ENCODE results near the gene TMEM14C.
A peak's percentile ranks its signal among the peaks of the same experiment; 100 is the strongest.

TMEM14C gene

DNA sequence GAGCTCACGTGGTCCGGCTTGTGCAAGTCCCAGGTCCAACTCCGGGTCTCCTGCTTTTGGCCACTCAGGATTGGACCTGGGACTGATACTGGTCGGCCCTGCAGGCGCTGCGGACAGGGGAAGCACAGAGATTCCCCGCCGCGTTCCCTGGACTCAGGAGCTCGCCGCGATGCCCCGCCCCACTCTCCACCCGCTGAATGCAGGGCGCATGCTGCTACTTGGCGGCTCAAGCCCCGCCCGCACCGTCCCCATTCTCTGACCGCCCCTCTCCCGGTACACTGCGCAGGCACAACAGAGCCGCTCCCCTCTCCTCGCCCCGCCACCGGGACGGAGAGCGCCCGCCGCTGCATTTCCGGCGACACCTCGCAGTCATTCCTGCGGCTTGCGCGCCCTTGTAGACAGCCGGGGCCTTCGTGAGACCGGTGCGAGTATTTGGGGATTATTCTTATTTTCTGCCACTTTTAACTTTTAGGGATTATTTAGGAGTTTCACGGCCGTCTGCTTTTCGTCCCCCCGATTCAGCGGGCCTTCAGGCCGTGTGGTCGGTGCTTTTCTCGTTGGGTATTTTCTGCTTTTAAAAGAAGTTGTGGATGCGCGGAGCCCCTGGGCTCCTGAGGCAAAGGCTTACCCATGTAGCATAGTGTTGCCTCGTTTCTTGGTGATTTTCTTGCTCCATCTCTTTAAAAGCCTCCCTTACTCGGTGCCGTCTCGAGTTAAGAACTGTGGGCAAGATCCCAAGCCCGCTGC lies at the start of gene TMEM14C:
Gene TMEM14C, plus strand, starts transcription at position 251 of the 747 bp plus-strand sequence. CDS start 1,544 bp downstream, outside the sequence.
- DNase-seq (ENCODE audit: low read depth in 2 of 2): peak; percentile 82 to 92

DNA sequence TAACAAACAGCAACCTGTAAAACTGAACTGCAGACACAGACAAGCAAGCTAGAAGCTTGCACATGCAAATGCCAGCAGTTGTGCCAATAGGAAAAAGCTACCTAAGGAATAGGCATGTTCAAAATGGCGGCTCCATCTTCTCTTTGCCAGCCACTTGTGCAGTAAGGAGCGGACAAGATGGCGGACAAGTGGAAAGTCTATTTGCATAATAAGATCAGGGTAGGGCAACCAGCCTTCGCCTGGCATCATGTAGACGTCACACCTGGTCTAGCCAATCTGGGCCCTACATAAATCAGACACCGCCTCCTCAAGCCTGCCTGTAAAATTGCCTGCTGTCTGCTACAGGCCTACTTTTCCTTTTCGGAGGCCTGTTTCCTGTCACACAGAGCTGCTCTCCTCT lies 46.5 kb upstream of the TMEM14C start:
- no peak for DNase-seq (ENCODE audit: low read depth in 2 of 2)

DNA sequence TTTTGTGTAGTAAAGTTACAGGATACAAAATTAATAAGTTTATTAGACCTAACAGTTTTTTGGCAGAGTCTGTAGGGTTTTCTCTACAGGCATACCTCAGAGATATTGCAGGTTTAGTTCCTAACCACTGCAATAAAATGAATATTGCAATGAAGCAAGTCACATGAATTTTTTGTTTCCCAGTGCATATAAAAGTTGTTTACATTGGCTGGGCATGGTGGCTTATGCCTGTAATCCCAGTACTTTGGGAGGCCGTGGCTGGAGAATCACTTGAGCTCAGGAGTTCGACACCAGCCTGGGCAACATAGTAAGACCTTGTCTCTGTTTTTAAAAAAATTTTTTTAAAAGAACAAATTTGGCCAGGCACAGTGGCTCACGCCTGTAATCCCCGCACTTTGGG lies 44.4 kb upstream of the TMEM14C start:
- no peak for DNase-seq (ENCODE audit: low read depth in 2 of 2)

DNA sequence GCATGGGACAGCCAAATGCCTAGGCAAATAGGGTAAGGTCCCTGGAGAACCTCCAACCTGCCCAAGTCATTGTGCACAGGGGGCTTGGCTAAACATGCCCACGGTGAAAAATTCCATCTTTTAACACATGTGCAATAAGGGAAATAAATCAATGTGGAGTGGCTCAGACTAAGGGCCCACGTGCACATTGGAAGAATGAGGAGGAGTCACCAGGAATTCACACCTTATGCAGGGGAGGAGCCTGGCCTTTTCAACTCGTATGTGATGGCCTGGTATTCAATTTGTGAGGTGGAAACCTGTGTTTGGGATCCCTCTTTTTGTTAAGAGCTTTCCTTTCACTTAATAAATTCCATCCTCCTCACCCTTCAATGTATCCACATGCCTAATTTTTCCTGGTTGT lies 41.1 kb upstream of the TMEM14C start:
- DNase-seq (ENCODE audit: low read depth in 2 of 2): no peak

DNA sequence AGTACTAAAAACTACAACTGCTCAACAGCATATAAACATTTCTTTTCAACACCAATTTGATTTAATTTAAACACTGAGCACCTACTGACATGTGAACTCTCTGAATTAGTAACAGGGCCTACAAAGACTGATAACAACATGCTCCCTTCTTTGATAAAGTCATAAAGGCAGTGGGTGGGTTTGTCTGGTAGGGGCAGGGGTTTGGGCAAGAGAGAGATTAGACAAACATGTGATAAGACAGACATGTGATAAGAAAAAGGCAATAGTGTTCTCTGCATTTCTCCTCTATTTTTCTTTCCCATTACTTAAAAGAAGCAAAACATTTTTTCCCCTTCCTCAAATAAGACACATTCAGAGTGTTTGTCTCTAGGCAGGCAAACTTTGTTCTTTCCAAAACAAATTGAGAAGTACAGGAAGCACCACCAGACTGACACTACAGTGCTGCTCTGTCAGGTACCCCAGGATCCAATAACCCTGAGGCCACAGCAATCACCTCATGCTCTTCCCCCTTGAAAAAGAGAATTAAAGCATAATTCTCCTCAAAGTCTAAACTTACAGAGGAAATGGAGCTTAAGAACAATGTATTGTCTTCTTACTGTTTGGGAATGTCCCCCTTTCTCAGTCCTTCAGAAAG lies 40.4 kb upstream of the TMEM14C start:
- no peak for DNase-seq (ENCODE audit: low read depth in 2 of 2)

DNA sequence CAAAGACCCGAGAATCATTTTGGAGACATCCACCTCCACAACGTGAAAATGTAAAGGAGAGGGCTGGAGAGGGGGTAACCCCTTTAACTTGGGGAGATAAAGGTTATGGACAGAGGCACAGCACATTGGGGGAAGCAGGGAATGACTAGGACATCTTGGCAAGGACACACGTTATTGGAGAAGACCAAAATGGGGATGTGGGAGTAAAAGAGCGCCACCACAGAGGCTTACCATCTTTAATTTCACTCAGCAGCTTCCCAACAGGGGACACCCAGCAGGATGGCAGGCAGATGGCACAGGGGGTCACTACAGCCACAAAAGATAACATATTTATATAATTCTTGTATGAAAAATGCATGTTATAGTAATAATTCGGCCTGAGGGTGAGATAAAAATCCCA lies 38.3 kb upstream of the TMEM14C start:
- DNase-seq (ENCODE audit: low read depth in 2 of 2): no peak

DNA sequence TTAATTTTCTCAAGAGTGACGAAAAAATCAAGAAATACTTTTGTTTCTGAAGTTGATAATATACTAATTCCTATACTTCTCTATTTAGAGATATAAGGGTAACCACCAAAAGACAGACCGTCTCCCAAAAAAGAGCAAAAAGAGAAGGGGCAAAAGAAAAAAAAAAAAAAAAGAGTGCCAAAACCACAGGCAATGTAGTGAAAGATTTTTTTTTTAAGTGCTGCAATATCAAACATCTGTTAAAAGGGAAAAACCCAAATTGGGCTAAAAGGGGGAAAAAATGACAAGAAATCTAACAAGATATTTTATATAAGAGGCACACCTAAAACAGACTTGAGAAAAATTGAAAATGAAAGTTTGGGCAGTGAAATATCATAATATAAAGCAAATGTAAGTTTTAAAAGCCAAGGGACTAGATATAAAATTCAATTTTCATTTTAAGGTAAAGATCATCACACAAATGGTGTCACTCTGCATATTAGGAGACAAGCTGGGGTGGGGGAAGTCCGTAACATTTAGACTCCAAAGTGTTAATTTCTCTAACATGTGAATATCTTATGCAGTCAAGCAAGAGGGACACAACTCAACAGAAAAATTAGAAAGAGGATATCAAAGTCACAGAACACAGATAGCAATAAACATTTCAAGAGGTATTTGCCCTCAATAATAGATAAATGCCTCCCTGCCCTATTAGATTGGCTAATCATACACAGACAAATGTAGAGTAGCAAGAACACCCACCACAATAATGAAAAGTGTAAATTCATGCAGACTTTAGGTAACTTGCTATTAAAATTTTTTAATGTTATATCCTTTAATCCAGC lies 37.6 kb upstream of the TMEM14C start:
- no peak for DNase-seq (ENCODE audit: low read depth in 2 of 2)

DNA sequence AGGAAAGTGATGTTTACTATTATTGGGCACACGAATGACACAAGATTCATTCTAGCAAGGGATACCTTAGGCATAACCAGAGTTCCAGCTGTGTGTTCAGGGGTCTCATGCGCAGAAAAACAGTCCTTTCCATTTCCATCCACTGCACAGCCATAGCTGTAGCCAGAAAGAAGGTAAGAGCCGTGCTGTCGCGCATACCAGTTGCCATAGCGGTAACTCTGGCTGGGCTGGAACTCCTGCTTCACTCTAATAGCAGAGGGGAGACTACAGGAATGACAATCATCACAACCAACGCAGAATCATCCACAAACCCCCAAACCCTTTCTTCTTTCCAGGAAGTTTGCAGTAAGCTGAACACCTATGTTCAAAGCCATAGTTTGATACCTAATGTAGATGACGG lies 36.0 kb upstream of the TMEM14C start:
- DNase-seq (ENCODE audit: low read depth in 2 of 2): no peak

DNA sequence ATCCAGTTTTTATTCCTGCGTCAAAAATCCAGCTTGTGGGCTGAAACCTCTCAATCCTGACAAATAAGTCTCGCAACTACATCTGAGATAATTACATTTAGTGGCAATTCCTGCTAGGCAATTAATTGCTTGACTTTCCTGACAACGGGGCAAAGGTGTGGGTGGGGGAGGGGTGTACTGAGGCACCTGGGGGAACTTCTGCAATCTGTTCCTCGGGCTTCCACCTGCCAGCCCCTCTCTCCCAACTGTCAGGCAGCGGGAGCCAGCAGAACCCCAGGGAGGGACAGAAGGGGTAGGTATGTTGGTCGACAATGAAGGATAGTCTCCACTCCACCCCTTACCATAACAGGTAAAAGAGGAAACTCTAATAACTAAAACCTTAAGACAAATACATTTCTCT lies 35.3 kb upstream of the TMEM14C start:
- DNase-seq (ENCODE audit: low read depth in 2 of 2): no peak

DNA sequence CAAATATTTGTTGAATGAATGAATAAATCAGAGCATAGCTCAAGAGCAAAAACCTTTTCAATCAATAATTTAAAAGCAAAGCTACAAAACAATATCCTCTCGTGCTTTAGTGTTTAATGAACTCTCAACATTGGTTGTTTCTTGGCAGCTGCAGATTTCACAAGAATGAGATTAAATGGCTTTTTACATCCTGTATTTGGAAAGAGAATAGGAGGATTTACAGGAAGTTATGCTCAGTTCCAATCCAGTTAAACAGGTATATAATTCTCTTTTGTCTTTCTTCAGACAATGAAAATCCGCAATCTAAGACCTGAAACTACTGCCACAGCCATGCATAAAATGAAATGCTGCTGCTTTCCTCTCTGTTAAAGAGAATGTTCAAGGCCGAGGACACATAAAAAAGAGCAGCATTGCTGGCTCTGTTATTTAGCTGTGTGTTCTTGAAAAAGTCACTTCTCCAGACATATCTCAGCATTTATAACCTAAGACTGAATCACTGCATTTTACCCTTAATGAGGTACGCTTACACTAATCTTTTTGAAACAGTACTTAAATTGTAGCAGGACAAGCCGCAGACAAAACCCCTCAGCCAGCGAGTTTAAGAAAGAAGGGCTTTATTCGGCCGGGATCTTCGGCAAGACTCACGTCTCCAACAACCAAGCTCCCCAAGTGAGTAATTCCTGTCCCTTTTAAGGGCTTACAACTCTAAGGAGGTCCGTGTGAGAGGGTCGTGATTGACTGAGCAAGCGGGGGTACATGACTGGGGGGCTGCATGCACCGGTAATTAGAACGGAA lies 32.0 kb upstream of the TMEM14C start:
- DNase-seq (ENCODE audit: low read depth in 2 of 2): no peak

DNA sequence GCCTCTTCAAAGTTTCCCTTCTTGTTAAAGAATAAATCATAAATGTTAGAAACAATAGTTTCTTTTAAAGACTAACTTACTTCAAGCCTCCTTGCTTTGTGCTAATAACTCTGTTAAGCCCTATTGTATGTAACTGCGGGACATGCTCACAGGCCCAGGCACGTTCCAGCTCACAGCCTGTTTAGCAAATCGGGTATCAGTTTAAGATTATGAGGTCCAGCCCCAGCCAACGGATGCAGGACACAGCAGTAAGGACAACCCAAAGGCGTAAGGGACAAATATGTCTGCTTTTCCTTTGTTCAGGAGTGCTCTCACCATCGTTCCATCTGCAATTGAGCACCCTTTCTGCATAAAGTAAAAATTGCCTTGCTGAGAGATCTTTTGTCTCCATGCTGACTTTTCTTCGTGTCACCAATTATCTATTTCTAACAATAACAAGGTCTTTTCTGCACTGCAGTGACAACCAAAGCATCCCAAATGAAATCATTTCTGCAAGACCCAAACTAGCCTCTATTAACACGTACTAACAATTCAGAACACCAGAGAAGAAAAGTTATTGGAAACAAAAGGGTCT lies 29.8 kb upstream of the TMEM14C start:
- no peak for DNase-seq (ENCODE audit: low read depth in 2 of 2)

DNA sequence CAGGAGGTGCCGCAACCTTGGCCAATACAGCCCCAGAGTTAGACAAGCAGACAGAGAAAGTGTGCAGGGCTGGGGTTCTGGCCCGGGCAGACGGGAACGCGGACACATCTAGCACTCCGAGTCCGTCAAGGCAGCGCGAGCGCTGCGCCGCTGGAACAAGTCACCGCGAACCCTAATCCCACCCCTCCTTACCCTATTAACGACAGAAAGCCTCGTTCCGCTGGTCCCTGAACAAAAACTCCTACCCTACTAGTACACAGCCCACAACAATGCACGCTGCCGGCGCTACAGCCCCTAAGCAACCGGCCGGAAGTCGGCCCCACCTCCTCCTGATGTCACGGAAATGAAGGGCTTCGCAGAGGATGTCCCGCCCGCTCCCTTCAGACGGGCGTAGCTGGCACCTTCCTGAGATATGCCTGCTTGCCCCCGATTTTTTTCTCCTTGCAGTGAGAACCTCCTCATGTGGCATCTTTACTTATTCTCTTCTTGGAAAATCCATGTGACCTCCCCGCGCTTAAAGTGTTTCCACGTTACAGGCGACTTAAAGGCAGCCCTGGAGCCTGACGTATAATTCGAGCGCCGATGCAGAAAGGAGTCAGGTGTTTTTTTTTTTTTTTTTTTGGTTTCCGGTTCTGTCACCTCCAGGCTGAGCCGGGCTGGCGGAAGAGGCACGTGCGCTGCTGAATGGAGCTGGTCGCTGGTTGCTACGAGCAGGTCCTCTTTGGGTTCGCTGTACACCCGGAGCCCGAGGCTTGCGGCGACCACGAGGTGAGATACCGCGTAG lies 28.4 kb upstream of the TMEM14C start, which contains the start of the genes C6orf52 and PAK1IP1:
Gene C6orf52, minus strand, starts transcription at position 315 of the 784 bp plus-strand sequence. CDS start 7,066 bp downstream, outside the sequence.
Gene PAK1IP1, plus strand, starts transcription at position 671 of the 784 bp plus-strand sequence. Its CDS starts 14 bp downstream, at position 685.
- peak; percentile 85 to 90 for DNase-seq (ENCODE audit: low read depth in 2 of 2)

DNA sequence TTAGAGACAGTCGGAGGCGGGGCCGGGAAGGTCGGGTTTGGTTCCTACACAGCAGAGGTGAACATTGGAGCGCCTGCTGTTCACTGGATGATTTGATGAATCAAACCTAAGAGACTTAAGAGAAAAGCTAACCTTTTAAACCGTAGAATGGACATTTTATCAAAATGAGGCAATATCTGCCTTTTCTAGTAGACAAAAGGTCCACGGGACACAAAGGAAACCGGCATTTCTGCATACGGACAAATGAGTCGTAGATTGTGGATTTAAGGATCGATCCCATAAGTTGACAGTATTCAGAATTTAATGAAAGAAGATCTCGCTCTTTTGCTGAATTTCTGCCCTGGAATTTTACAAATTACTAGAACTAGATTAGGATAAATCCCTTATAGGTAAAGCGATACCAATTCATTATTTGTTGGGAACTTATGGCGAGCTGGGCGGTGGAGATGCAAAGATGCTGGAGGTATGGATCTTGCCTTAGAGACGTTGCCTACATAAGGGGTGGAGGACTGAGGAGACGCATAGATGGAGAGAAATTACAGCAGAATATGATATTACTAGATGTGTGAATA lies 27.7 kb upstream of the TMEM14C start:
- no peak for DNase-seq (ENCODE audit: low read depth in 2 of 2)

DNA sequence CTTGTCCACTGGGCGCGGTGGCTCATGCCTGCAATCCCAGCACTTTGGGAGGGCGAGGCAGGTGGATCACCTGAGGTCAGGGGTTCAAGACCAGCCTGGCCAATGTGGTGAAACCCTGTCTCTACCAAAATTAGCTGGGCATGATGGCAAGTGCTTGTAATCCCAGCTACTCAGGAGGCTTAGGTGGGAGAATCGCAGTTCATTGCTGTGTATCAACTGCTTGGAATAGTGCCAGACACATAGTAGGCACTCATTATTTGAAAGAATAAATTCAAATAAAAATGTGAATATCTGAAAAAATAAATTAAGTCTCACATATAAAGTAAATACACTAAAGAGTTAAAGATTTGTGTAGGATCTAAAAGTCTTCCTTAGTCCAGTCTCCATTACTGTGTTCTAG lies 26.2 kb upstream of the TMEM14C start:
- DNase-seq (ENCODE audit: low read depth in 2 of 2): no peak

DNA sequence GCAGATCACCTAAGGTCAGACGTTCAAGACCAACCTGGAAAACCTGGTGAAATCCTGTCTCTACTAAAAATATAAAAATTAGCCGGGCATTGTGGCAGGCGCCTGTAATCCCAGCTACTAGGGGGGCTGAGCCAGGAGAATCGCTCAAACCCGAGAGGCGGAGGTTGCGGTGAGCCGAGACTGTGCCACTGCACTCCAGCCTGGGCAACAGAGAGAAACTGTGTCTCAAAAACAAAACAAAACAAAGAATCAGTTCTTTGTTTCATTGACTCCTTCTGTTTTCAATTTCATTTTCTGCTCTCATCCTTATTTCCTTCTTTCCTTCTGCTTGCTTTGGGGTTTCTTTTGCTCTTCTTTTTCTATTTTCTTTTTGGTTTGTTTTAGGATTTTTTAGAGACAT lies 8.9 kb upstream of the TMEM14C start:
- no peak for DNase-seq (ENCODE audit: low read depth in 2 of 2)

DNA sequence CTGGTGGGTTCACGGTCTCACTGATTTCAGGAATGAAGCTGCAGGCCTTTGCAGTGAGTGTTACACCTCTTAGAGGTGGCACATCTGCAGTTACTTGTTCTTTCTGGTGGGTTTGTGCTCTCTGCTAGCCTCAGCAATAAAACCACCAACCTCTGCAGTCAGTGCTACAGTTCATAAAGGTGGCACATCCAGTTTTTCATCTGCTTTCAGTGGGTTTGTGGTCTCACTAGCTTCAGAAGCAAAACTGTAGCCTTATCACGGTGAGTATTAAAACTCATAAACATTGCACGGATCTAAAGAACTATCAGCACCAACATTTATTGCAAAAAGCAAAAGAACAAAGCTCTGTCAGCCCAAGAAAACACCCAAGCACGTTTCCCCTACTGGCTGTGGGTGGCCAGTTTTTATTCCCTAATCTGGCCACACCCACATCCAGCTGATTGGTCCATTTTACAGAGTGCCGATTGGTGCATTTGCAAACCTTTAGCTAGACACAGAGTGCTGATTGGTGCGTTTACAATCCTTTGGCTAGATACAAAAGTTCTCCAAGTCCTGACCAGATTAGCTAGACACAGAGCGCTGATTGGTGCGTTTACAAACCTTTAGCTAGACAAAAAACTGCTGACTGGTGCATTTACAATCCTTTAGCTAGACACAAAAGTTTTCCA lies 3.4 kb upstream of the TMEM14C start:
- DNase-seq (ENCODE audit: low read depth in 2 of 2): no peak

DNA sequence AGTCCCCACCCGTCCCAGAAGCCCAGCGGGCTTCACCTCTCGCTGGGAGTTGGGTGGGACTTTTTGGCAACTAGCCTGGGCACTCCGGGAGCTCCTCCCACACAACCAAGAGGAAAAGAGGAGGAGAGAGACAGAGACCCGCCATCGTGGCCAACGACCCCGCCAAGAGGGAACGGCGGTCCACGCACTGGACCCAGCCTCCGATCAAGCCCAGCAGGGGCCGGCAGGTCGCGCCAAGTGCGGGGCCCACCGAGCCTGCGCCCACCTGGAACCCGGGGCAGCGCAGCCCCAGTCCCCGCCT lies 3.0 kb upstream of the TMEM14C start:
- DNase-seq (ENCODE audit: low read depth in 2 of 2): no peak

DNA sequence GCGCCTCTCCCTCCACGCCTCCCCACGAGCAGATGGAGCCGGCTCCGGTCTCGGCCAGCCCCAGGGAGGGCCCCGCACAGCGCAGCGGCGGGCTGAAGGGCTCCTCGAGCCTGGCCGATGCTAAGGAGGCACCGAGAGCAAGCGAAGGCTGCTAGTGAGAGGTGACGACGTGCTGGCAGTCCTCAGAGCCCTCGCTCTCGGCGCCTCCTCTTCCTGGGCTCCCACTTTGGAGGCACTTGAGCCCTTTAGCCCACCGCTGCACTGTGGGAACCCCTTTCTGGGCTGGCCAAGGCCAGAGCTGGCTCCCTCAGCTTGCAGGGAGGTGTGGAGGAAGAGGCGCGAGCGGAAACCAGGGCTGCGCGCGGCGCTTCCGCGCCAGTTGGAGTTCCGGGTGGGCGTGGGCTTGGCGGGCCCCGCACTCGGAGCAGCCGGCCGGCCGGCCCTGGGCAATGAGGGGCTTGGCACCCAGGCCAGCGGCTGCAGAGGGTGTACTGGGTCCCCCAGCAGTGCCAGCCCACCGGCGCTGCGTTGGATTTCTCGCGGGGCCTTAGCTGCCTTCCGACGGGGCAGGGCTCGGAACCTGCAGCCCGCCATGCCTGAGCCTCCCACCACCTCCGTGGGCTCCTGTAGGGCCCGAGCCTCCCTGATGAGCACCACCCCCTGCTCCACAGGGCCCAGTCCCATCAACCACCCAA lies 2.5 kb upstream of the TMEM14C start:
- DNase-seq (ENCODE audit: low read depth in 2 of 2): peak; percentile 36 to 50

All from stimulated activated CD4-positive, alpha-beta T cell treated with anti-CD3 and anti-CD28 coated beads, Interleukin-12 subunit alpha, Interleukin-12 subunit beta, amount 100 ng/mL, for 24 hours (primary cell).